NK-92 (cell line): Measurements from ENCODE around the gene TMEM140.
"Not testable (repeated sequence)": the region's sequence is repeated elsewhere in the genome, so short reads cannot be mapped to it uniquely, and the experiment has no call there.

ENCODE experiments used
- DNase-seq: peaks from one replicate; lab custom pipeline; 2025; ENCODE audit not compliant: unreplicated experiment; lab: John Stamatoyannopoulos, UW

TMEM140 gene

GRCh38 chr7:135211946-135212685 is 64.2 kb downstream of the TMEM140 start:
- DNase-seq = not testable (repeated sequence)

GRCh38 chr7:135213831-135214230 is 66.0 kb downstream of the TMEM140 start:
- no peak for DNase-seq

- DNase-seq = no peak
These were observed 67.3 kb downstream of the TMEM140 start for GRCh38 chr7:135215180-135215579.

GRCh38 chr7:135215698-135216097 is 67.8 kb downstream of the TMEM140 start:
- no peak for DNase-seq
